Measurements from ENCODE around the gene SBF2.
"Not testable (repeated sequence)": the region's sequence is repeated elsewhere in the genome, so short reads cannot be mapped to it uniquely, and the experiment has no call there.

The SBF2 gene

GRCh38 chr11:10048350-10048749 is 245.7 kb downstream of the SBF2 start:
- no peaks in the 10 kb centered on the region for H3K36me3 ChIP-seq (ENCODE audit: insufficient read depth, low read length)
- no peaks in the 10 kb centered on the region for H3K27me3 ChIP-seq (ENCODE audit: insufficient read depth, low read length)
- H3K4me1 ChIP-seq (ENCODE audit: insufficient read depth, low read length), result no peaks in the 10 kb centered on the region
- H3K4me3 ChIP-seq (ENCODE audit: low read length), result no peak overlapping the region
- peaks cover 6% of the 10 kb centered on the region for H3K9me3 ChIP-seq (ENCODE audit: low read length)
- H2AFZ ChIP-seq (ENCODE audit: low read depth, low read length), result no peak overlapping the region

DNA sequence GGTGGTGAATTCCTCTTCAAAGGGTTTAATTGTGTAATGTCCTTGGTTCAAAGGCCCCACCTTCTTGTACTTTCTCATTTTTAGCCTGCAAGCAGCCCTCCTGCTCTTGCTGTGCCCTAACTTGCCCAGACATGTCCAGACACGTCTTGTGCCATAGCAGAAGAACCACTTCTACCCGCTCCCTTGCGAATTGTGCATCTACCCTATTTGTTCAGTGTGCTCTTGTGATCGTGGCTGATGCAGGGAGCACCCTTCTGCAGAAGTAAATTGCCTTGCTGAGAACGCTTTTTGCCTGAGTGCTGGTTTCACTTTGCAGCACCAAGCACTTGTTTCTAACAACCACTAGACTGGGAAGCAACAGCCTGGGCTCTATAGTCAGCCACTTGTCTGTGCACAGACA is 249.4 kb downstream of the SBF2 start:
- H3K27me3 ChIP-seq (ENCODE audit: insufficient read depth, low read length), result no peaks in the 10 kb centered on the region
- H3K9me3 ChIP-seq (ENCODE audit: low read length), result peaks cover 6% of the 10 kb centered on the region
- H2AFZ ChIP-seq (ENCODE audit: low read depth, low read length), result no peak overlapping the region
- no peaks in the 10 kb centered on the region for H3K4me1 ChIP-seq (ENCODE audit: insufficient read depth, low read length)
- no peak overlapping the region for H3K4me3 ChIP-seq (ENCODE audit: low read length)
- H3K36me3 ChIP-seq (ENCODE audit: insufficient read depth, low read length), result no peaks in the 10 kb centered on the region

GRCh38 chr11:10042699-10043098 is 251.3 kb downstream of the SBF2 start:
- Histone ChIP-seq H3K4me1 (ENCODE audit: insufficient read depth, low read length) (no peaks in the 10 kb centered on the region), H3K9me3 (ENCODE audit: low read length) (peaks cover 6% of the 10 kb centered on the region), H3K36me3 (ENCODE audit: insufficient read depth, low read length) (no peaks in the 10 kb centered on the region), H3K4me3 (ENCODE audit: low read length) (no peak overlapping the region), H2AFZ (ENCODE audit: low read depth, low read length) (no peak overlapping the region), H3K27me3 (ENCODE audit: insufficient read depth, low read length) (no peaks in the 10 kb centered on the region)

GRCh38 chr11:10041748-10042446 is 252.1 kb downstream of the SBF2 start:
- Histone ChIP-seq H3K9me3 (ENCODE audit: low read length) (peaks cover 6% of the 10 kb centered on the region), H3K4me1 (ENCODE audit: insufficient read depth, low read length) (no peaks in the 10 kb centered on the region), H3K36me3 (ENCODE audit: insufficient read depth, low read length) (no peaks in the 10 kb centered on the region), H3K4me3 (ENCODE audit: low read length) (no peak overlapping the region), H3K27me3 (ENCODE audit: insufficient read depth, low read length) (no peaks in the 10 kb centered on the region), H2AFZ (ENCODE audit: low read depth, low read length) (no peak overlapping the region)

- Histone ChIP-seq H3K4me3 (ENCODE audit: low read length) (no peak overlapping the region), H3K4me1 (ENCODE audit: insufficient read depth, low read length) (no peaks in the 10 kb centered on the region), H2AFZ (ENCODE audit: low read depth, low read length) (no peak overlapping the region), H3K27me3 (ENCODE audit: insufficient read depth, low read length) (no peaks in the 10 kb centered on the region), H3K9me3 (ENCODE audit: low read length) (peaks cover 6% of the 10 kb centered on the region), H3K36me3 (ENCODE audit: insufficient read depth, low read length) (no peaks in the 10 kb centered on the region)
Observed at GRCh38 chr11:10041332-10041731, 252.7 kb downstream of the SBF2 start.

DNA sequence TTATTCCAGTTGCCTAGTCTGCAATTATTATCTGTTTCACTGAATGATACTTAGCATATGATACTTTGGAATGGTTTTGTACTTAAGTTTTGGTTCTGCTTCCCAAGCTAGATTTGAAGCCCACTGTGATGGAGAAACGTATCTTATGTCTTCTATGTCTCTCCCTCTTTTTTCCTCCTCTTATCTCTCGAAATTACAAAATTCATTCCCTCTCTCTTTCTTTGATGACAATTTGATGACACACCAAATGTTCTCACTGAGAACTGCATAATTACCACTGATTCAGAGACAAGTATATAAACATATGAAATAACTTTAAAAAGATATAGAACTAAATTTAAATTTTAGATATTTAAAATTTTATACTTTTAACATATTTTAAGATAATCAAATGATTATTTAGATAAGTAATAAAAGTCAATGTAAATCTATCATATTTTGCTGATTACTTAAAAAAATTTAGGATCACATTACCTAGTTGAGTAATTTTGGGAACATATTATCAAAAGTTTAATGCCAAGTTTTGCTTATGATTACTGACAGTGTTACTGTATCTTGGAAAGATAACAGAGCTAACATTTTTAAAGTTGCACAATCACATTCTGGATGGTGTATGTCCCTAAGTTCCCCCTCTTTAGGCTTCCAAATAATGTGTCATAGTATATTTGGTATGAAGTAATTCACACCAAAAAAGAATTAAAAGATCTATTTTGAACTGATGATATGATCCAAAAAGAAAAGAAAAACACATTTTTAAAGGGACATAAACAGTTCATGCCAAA is 255.3 kb downstream of the SBF2 start:
- H2AFZ ChIP-seq (ENCODE audit: low read depth, low read length), result no peak overlapping the region
- H3K36me3 ChIP-seq (ENCODE audit: insufficient read depth, low read length), result no peaks in the 10 kb centered on the region
- H3K9me3 ChIP-seq (ENCODE audit: low read length), result no peaks in the 10 kb centered on the region
- no peak overlapping the region for H3K4me3 ChIP-seq (ENCODE audit: low read length)
- no peaks in the 10 kb centered on the region for H3K4me1 ChIP-seq (ENCODE audit: insufficient read depth, low read length)
- no peaks in the 10 kb centered on the region for H3K27me3 ChIP-seq (ENCODE audit: insufficient read depth, low read length)

GRCh38 chr11:10035932-10036331 is 258.1 kb downstream of the SBF2 start:
- not testable (repeated sequence) for H3K4me3 ChIP-seq (ENCODE audit: low read length); H2AFZ ChIP-seq (ENCODE audit: low read depth, low read length); H3K4me1 ChIP-seq (ENCODE audit: insufficient read depth, low read length); H3K36me3 ChIP-seq (ENCODE audit: insufficient read depth, low read length); H3K9me3 ChIP-seq (ENCODE audit: low read length); H3K27me3 ChIP-seq (ENCODE audit: insufficient read depth, low read length)

- Histone ChIP-seq H3K27me3 (ENCODE audit: insufficient read depth, low read length) (no peaks in the 10 kb centered on the region), H2AFZ (ENCODE audit: low read depth, low read length) (no peak overlapping the region), H3K36me3 (ENCODE audit: insufficient read depth, low read length) (peaks cover 5% of the 10 kb centered on the region), H3K9me3 (ENCODE audit: low read length) (no peaks in the 10 kb centered on the region), H3K4me1 (ENCODE audit: insufficient read depth, low read length) (no peaks in the 10 kb centered on the region), H3K4me3 (ENCODE audit: low read length) (no peak overlapping the region)
Observed at GRCh38 chr11:10032935-10033334, 261.1 kb downstream of the SBF2 start.

- H3K4me1 ChIP-seq (ENCODE audit: insufficient read depth, low read length), result no peaks in the 10 kb centered on the region
- no peak overlapping the region for H3K4me3 ChIP-seq (ENCODE audit: low read length)
- H3K9me3 ChIP-seq (ENCODE audit: low read length), result no peaks in the 10 kb centered on the region
- peaks cover 11% of the 10 kb centered on the region for H3K36me3 ChIP-seq (ENCODE audit: insufficient read depth, low read length)
- no peaks in the 10 kb centered on the region for H3K27me3 ChIP-seq (ENCODE audit: insufficient read depth, low read length)
- no peak overlapping the region for H2AFZ ChIP-seq (ENCODE audit: low read depth, low read length)
Observed at GRCh38 chr11:10030122-10030490, 263.9 kb downstream of the SBF2 start.

DNA sequence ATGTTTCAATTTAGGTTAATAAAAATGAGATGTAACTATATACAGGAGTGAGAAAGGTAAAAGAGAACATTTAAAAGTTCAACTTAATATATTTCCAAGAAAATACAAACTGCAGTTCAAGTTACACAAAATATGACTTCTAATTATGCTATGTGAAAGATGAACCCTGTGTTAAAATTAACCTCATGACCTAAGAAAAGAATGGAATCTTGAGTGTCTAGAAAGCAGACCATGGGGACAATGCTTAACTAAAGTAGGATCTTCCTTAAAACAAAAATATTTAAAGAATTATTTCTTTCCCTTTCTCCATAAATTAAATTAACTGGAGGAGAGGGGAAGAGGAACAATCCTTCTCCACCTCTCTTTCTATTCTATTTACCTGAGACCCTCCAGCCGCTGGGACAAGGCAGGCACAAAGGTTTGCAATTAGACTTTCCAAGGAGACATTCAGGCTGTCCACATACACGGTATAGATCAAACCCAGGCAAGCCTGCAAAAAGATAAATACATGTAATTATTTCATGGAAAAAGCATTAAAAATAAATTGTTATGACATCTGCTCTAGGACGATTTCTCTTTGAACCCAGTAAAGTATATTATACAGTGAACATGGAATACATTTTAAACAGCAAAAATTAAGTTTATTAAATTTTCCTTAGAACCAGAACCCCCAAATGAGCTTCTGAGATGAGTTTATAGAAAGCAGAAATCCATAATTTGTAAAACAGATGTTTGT is 264.5 kb downstream of the SBF2 start:
- Histone ChIP-seq H3K4me1 (ENCODE audit: insufficient read depth, low read length) (no peaks in the 10 kb centered on the region), H3K36me3 (ENCODE audit: insufficient read depth, low read length) (peaks cover 11% of the 10 kb centered on the region), H3K9me3 (ENCODE audit: low read length) (no peaks in the 10 kb centered on the region), H3K4me3 (ENCODE audit: low read length) (no peak overlapping the region), H2AFZ (ENCODE audit: low read depth, low read length) (no peak overlapping the region), H3K27me3 (ENCODE audit: insufficient read depth, low read length) (no peaks in the 10 kb centered on the region)

DNA sequence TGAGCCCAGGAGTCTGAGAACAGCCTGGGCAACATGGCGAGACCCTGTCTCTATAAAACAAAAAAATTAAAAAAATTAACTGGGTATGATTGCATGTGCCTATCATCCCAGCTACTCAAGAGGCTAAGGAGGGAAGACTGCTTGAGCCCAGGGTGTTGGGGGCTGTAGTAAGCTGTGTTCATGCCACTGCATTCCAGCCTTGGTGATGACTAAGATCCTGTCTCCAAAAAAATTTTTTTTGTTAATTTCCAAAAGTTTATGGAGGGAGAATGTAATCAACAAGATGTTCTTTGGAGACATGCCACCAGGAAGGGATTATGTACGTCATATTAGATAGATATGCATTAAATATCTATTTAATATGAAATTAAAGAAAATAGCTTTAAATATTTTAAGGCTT is 267.5 kb downstream of the SBF2 start:
- Histone ChIP-seq H3K9me3 (ENCODE audit: low read length) (no peaks in the 10 kb centered on the region), H3K27me3 (ENCODE audit: insufficient read depth, low read length) (no peaks in the 10 kb centered on the region), H3K4me3 (ENCODE audit: low read length) (no peak overlapping the region), H3K36me3 (ENCODE audit: insufficient read depth, low read length) (peaks cover 11% of the 10 kb centered on the region), H2AFZ (ENCODE audit: low read depth, low read length) (no peak overlapping the region), H3K4me1 (ENCODE audit: insufficient read depth, low read length) (no peaks in the 10 kb centered on the region)

GRCh38 chr11:10023212-10023611 is 270.8 kb downstream of the SBF2 start:
- no peaks in the 10 kb centered on the region for H3K27me3 ChIP-seq (ENCODE audit: insufficient read depth, low read length)
- no peak overlapping the region for H3K4me3 ChIP-seq (ENCODE audit: low read length)
- H3K9me3 ChIP-seq (ENCODE audit: low read length), result no peaks in the 10 kb centered on the region
- no peak overlapping the region for H2AFZ ChIP-seq (ENCODE audit: low read depth, low read length)
- H3K4me1 ChIP-seq (ENCODE audit: insufficient read depth, low read length), result no peaks in the 10 kb centered on the region
- H3K36me3 ChIP-seq (ENCODE audit: insufficient read depth, low read length), result peaks cover 7% of the 10 kb centered on the region

GRCh38 chr11:10022764-10023163 is 271.3 kb downstream of the SBF2 start:
- no peak overlapping the region for H3K4me3 ChIP-seq (ENCODE audit: low read length)
- H3K36me3 ChIP-seq (ENCODE audit: insufficient read depth, low read length), result peaks cover 4% of the 10 kb centered on the region
- no peaks in the 10 kb centered on the region for H3K9me3 ChIP-seq (ENCODE audit: low read length)
- no peaks in the 10 kb centered on the region for H3K27me3 ChIP-seq (ENCODE audit: insufficient read depth, low read length)
- H3K4me1 ChIP-seq (ENCODE audit: insufficient read depth, low read length), result no peaks in the 10 kb centered on the region
- no peak overlapping the region for H2AFZ ChIP-seq (ENCODE audit: low read depth, low read length)
